ENCODE results near the gene TRAF1. TPM values are rescaled to one million over a fixed set of nuclear protein-coding genes. Genes with fewer than 3 reads are reported as not detected.
A peak's percentile ranks its signal among the peaks of the same experiment; 100 is the strongest.

TRAF1 gene
- total RNA-seq, 1 donor from 2014 or later: 8.0 TPM

- Mint-ChIP-seq H3K9me3 (no peaks in the 10 kb centered on the region), H3K36me3 (peaks cover 1% of the 10 kb centered on the region), H3K4me1 (peaks cover 26% of the 10 kb centered on the region), H3K4me3 (no peak overlapping the region), H3K27me3 (ENCODE audit: low read depth) (no peaks in the 10 kb centered on the region), H3K27ac (no peak overlapping the region)
- no peak for DNase-seq (ENCODE audit: low spot score in 2 of 2, unreplicated experiment in 2 of 2)
- TF ChIP-seq CTCF (IDR thresholded peaks at IDR 0.05; ENCODE audit: unreplicated experiment): no peak
Observed at GRCh38 chr9:120922404-120923195, 4.0 kb downstream of the TRAF1 start.

- no peak for TF ChIP-seq CTCF (IDR thresholded peaks at IDR 0.05; ENCODE audit: unreplicated experiment)
- Mint-ChIP-seq H3K4me3 (no peak overlapping the region), H3K27me3 (ENCODE audit: low read depth) (no peaks in the 10 kb centered on the region), H3K9me3 (peaks cover 1% of the 10 kb centered on the region), H3K36me3 (peaks cover 5% of the 10 kb centered on the region), H3K4me1 (peaks cover 26% of the 10 kb centered on the region), H3K27ac (peak overlapping the region; percentile 68)
- no peak for DNase-seq (ENCODE audit: low spot score in 2 of 2, unreplicated experiment in 2 of 2)
Observed at GRCh38 chr9:120921661-120922181, 4.9 kb downstream of the TRAF1 start.

- H3K4me1 Mint-ChIP-seq: peaks cover 28% of the 10 kb centered on the region
Observed at GRCh38 chr9:120920806-120921178, 5.8 kb downstream of the TRAF1 start.

GRCh38 chr9:120919843-120920805 is 6.5 kb downstream of the TRAF1 start:
- Mint-ChIP-seq H3K4me3 (no peak overlapping the region), H3K36me3 (peaks cover 6% of the 10 kb centered on the region), H3K4me1 (peaks cover 28% of the 10 kb centered on the region), H3K27ac (peak overlapping the region; percentile 6), H3K9me3 (peaks cover 3% of the 10 kb centered on the region), H3K27me3 (ENCODE audit: low read depth) (no peaks in the 10 kb centered on the region)
- DNase-seq (ENCODE audit: low spot score in 2 of 2, unreplicated experiment in 2 of 2): no peak
- no peak for TF ChIP-seq CTCF (IDR thresholded peaks at IDR 0.05; ENCODE audit: unreplicated experiment)

More at GRCh38 chr9:120920806-120921178, 5.8 kb downstream of the TRAF1 start:
- no peaks in the 10 kb centered on the region for H3K27me3 Mint-ChIP-seq (ENCODE audit: low read depth)
- no peak for TF ChIP-seq CTCF (IDR thresholded peaks at IDR 0.05; ENCODE audit: unreplicated experiment)
- H3K9me3 Mint-ChIP-seq: peaks cover 3% of the 10 kb centered on the region
- peaks cover 6% of the 10 kb centered on the region for H3K36me3 Mint-ChIP-seq
- no peak overlapping the region for H3K4me3 Mint-ChIP-seq
- no peak overlapping the region for H3K27ac Mint-ChIP-seq
- no peak for DNase-seq (ENCODE audit: low spot score in 2 of 2, unreplicated experiment in 2 of 2)

DNA sequence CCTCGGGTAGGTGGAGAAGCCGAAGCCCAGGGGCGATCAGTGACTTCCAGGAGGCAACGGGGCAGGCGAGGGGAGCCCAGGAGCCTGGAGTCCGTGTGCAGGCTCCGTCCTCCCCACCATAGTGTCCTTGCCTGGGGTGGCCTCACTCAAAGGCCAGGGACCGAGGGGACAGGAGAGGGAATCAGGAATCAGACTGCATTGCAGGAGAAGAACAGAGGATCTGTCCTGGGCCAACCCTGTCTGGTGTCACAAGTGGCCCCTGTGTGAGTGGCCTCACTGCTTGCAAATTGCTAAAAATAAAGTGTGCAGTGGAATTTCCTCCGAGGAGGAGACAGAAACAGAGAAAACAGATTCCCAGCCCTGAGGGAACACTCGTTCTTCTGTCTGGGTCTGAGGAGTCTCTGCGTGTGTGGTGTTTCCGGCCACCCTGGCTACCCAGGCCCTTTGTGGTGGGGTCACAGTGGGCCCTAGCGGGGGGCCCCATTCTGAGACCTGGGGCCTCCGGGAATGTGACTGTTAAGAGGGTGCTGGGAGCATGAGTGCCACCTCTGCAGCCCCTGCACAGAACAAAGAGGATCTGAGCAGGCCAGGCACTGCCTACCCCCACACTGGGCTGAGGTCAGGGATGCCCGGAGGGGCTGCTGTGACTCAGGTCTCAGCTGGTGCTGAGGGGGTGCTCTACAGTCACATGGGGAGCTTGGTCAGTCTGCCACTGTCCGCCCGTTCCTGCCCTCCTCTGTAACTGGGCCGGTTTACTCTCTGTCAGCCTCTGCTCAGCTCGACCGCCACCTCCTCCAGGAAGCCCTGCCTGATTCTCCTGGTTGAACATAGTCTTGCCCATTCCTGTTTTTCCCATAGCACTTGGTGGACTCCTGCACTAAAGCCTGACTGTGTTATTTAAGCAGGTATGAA is 7.4 kb downstream of the TRAF1 start:
- Mint-ChIP-seq H3K9me3 (peaks cover 3% of the 10 kb centered on the region), H3K27me3 (ENCODE audit: low read depth) (no peaks in the 10 kb centered on the region), H3K4me3 (no peak overlapping the region), H3K36me3 (peaks cover 6% of the 10 kb centered on the region), H3K4me1 (peaks cover 28% of the 10 kb centered on the region), H3K27ac (peak overlapping the region; percentile 73)
- TF ChIP-seq CTCF (IDR thresholded peaks at IDR 0.05; ENCODE audit: unreplicated experiment): no peak
- DNase-seq (ENCODE audit: low spot score in 2 of 2, unreplicated experiment in 2 of 2): no peak
